Cerebellar cortex (tissue), 1 donor: ENCODE data around the gene TMEM221.
"Not testable (repeated sequence)": the region's sequence is repeated elsewhere in the genome, so short reads cannot be mapped to it uniquely, and the experiment has no call there.

Experiments used
- DNase-seq: peaks from one replicate; pipeline ENCODE4 v3.0.0-alpha.2; 2015; ENCODE audit warnings: low spot score

TMEM221 gene

DNA sequence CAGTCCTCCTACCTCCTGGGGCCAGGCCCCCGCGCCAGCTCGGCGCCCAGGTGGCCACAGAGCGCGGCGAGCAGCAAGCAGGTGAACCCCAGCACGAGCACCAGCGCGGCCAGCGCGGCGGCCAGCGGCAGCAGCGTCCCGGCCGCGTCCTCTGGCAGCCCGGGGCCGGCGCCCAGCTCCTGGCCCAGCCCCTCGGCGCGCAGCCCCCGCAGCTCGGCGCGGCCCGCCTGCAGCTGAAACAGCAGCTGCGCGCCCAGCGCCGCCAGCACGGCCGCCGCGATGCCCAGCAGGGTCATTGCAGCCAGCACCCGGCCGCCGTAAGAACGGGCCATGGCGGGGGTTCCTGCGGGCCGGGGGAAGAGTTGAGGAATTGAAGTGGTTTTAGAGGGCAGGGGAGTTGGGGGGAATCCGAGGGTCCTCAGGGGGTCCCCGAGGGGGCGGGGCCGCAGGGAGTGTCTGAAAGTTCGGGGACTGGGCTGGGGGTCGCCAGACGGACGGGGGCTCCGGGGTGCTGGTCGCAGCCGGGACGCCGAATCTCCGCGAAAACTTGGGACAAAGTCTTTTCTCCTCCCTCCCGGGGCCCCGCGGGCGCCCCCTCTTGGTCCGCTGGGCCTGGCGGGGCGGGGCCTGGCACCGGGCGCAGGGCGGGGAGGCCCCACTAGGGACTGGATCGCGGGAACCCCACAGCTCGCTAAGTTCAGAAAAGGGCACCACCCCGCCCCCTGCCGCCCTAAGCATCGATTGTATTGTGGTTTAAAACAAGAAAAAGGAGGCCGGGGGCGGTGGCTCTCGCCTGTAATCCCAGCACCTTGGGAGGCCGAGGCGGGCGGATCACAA lies at the start of gene TMEM221:
TMEM221 (minus strand) TSS at position 538 of the 837 bp plus-strand sequence; CDS start at position 332, 206 bp downstream.
- peak; percentile 34 for DNase-seq

GRCh38 chr19:17497149-17497798 lies 48.8 kb upstream of the TMEM221 start:
- no peak for DNase-seq

GRCh38 chr19:17496337-17496997 lies 48.0 kb upstream of the TMEM221 start:
- DNase-seq: peak; percentile 64

DNA sequence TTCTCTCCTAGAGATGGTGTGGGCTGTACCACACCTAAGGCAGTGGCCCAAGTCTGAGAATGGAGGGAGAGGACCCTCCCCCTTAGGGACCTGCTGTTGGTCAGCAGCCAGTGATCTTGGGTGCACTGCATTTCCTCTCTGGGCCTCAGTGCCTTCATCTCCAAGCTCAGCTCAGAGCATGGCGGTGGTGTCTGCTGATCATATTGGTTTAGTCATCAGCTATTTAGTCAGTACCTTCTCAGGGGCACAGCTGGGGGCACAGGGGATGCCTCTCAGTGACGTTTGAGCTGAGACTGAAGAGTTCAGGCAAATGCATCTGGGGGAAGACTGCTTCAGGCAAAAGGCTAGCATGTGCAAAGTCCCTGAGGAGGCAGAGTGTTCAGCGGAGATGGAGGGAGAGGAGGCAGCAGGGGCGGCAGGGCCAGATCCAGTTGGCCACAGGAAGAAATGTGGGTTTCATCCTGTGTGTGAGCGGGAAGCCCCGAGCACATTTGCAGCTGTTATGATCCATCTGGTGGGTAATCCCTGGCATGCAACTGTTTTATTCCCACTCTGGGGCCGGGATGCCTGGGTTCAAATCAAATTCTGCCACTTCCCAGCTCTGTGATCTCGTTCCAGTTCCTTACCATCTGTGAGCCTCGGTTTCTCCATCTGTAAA lies 47.3 kb upstream of the TMEM221 start:
- DNase-seq: no peak

- no peak for DNase-seq
These were observed 42.8 kb upstream of the TMEM221 start for GRCh38 chr19:17491287-17491686.

- DNase-seq: no peak
These were observed 41.9 kb upstream of the TMEM221 start for GRCh38 chr19:17490411-17490810.

- DNase-seq: no peak
These were observed 41.0 kb upstream of the TMEM221 start for GRCh38 chr19:17489392-17490030.

DNA sequence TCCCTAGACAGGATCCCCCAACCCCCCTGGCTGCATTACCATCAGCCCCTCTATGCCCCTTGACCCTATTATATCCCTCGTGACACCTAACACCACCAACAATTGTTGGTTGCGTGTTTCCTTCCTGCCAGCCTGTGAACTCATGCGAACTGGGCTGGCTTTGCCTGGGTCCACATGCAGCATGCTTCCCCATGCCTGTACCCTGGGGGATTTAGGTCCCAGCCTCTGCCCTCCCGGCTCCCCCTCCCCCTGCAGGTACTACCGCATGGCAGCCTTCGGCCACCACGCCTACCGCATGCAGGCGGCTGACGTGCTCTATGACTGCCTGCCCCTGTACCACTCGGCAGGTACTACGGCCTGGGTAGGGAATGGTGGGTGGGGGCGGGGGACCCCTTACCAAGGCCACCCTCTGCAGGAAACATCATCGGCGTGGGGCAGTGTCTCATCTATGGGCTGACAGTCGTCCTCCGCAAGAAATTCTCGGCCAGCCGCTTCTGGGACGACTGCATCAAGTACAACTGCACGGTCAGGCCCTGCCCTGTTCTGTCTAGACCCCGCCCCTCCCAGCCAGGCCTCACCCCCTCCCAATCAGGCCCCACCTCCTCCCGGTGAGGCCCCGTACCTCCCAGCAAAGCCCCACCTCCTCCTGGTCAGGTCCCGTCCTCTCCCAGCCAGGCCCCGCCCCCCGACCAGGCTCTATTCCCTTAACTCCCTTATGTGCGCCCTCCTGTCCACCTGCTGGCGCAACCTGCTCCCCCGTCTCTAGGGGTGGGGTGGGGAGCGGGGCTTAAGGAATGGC lies 40.3 kb upstream of the TMEM221 start:
- peak; percentile 58 for DNase-seq

GRCh38 chr19:17487284-17488121 lies 39.0 kb upstream of the TMEM221 start:
- DNase-seq: no peak

DNA sequence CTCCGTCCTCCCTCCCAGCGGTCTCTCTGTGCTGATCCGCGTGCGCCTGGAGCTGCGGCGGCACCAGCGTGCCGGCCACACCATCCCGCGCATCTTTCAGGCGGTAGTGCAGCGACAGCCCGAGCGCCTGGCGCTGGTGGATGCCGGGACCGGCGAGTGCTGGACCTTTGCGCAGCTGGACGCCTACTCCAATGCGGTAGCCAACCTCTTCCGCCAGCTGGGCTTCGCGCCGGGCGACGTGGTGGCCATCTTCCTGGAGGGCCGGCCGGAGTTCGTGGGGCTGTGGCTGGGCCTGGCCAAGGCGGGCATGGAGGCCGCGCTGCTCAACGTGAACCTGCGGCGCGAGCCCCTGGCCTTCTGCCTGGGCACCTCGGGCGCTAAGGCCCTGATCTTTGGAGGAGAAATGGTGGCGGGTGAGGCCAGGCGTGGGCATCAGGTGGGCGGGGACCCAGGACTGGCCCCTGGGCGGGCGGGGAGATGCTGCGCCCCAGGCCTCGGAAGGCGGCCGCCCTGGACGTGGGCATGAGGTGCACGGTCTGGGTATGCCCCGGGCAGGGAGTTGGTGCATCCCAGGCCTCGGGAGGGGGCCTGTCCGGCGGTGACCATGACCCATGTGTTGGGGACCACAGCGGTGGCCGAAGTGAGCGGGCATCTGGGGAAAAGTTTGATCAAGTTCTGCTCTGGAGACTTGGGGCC lies 38.2 kb upstream of the TMEM221 start:
- no peak for DNase-seq

DNA sequence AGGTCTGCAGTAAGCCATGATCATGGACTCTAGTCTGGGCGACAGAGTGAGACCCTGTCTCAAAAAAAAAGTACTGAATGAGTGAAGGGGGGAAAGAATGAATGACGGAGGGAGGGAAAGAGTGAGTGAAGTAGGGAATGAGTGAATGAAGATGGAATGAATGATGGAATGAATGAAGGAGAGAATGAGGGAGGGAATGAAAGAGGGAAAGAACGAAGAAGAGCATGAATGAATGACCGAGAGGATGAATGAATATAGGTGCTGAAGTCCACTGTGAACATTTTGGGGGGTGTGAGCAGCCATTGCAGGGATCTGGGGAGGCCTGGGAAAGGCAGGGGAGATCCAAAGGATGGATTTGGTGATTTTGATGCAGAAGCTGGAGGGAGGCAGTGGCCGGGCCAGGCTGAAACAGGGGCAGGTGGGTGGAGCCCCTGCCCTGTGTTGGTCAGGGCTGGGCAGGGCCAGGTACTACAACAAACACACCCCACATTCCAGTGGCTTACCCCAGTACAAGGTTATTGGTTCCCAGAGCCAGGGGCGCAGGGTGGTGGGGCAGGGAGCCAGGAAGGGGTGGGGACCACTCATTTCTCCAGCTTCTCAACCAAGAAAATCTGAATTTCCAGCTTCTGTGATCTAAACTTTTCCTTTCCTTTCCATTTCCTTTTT lies 36.2 kb upstream of the TMEM221 start:
- no peak for DNase-seq

- DNase-seq: no peak
These were observed 35.1 kb upstream of the TMEM221 start for GRCh38 chr19:17483605-17484002.

DNA sequence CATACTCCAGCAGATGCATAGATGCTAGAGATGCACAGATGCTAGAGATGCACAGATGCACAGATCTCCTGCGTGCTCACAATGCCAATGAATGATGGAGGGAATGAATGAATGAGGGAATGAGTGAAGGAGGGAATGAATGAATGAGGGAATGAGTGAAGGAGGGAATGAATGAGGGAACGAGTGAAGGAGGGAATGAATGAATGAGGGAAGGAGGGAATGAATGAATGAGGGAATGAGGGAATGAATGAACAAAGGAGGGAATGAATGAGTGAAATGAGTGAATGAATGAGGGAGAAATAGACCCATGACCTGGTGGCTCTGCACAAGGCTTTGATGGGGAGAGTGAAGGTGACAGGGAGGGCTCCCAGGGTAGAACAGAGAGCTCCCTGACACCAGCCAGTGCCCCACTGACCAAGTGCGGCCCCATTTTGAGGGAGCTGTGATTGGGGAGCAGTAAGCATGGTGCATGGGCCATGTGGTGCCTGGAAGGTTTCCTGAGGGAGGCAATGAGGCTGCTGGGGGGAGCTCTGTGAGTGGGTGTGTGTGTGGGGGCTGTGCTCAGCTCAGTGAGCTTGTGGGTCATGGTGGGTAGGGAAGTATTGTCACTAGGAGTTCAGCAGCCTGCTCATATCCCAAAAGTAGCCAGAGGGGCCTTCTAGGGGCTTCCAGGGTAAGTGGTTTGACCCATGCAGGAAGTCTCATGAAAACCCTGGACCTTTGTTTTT lies 34.6 kb upstream of the TMEM221 start:
- no peak for DNase-seq

- no peak for DNase-seq
These were observed 33.5 kb upstream of the TMEM221 start for GRCh38 chr19:17481986-17482385.

- DNase-seq: no peak
These were observed 30.9 kb upstream of the TMEM221 start for GRCh38 chr19:17479325-17479791.

- peak; percentile 40 for DNase-seq
These were observed 27.2 kb upstream of the TMEM221 start for GRCh38 chr19:17475541-17476115.

- not testable (repeated sequence) for DNase-seq
These were observed 26.6 kb upstream of the TMEM221 start for GRCh38 chr19:17475011-17475540.
